Measurements from ENCODE around the gene PARP12.

PARP12 gene

DNA sequence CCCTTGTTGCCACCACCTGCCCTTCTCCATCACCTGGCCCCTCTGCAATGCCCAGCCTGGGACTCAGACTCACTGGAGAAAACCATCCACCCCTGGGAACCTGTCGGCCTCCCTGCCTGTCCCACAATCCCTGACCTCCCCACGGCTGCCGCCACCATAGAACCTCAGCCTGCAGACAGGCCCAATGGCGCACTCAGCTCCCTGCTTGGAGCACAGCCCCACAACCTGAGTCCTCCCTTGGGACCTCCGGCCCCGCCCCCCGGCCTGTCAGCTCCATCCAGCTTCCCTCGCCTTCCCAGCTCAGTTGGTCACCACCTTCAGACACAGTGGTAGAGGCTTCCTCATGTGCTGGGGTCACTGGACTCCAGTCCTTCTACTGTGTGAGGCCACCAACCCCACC is 41.1 kb downstream of the PARP12 start:
- TF ChIP-seq, protein P1, sequence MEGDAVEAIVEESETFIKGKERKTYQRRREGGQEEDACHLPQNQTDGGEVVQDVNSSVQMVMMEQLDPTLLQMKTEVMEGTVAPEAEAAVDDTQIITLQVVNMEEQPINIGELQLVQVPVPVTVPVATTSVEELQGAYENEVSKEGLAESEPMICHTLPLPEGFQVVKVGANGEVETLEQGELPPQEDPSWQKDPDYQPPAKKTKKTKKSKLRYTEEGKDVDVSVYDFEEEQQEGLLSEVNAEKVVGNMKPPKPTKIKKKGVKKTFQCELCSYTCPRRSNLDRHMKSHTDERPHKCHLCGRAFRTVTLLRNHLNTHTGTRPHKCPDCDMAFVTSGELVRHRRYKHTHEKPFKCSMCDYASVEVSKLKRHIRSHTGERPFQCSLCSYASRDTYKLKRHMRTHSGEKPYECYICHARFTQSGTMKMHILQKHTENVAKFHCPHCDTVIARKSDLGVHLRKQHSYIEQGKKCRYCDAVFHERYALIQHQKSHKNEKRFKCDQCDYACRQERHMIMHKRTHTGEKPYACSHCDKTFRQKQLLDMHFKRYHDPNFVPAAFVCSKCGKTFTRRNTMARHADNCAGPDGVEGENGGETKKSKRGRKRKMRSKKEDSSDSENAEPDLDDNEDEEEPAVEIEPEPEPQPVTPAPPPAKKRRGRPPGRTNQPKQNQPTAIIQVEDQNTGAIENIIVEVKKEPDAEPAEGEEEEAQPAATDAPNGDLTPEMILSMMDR (conservative IDR thresholded peaks at IDR 0.05; ENCODE audit: low read depth, low read length) = no peak
- no peak for DNase-seq (ENCODE audit: low read depth)
- no peak overlapping the region for H3K4me3 ChIP-seq (ENCODE audit: low read depth, low read length)

DNA sequence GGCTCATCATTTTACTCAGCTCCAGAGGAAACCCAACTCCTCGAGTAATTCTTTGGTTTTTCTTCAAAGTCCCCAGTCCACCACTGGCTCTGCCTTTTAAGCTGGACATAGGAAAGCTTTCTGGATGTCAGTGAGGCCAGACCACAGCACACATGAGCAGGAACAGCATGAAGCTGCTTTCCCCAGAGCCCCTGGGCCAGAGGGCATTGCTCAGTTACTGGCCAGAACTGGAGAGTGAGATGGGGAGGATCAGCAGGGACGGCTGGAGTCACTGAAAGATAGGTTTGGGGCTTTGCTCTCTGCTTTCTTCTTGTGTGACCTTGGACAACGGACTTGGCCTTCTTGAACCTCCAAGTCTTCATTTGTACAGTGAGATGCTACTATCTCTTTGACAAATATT is 43.1 kb downstream of the PARP12 start:
- TF ChIP-seq, protein P1 (conservative IDR thresholded peaks at IDR 0.05; ENCODE audit: low read depth, low read length) = no peak
- DNase-seq (ENCODE audit: low read depth) = no peak
- H3K4me3 ChIP-seq (ENCODE audit: low read depth, low read length) = no peak overlapping the region

DNA sequence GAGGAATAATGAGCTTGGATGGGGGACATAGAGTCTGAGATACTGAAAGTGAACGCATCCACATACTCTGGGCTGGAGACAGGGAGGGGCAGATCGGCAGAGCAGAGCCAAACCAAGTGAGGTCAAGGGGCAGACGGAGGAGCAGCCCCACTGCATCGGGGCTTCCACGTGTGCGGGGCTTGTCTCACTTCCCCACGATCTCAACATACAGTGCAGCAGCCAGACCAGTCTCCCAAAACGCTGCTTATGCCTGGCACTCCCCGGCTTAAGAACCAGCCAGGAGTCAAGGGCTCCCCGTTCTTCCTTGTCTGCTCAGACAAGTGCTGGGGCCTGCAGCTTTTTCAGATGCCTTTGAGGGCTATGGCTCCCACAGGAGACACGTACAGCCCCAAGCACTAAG is 43.6 kb downstream of the PARP12 start:
- no peak for DNase-seq (ENCODE audit: low read depth)
- no peak overlapping the region for H3K4me3 ChIP-seq (ENCODE audit: low read depth, low read length)
- TF ChIP-seq, protein P1 (conservative IDR thresholded peaks at IDR 0.05; ENCODE audit: low read depth, low read length) = no peak

DNA sequence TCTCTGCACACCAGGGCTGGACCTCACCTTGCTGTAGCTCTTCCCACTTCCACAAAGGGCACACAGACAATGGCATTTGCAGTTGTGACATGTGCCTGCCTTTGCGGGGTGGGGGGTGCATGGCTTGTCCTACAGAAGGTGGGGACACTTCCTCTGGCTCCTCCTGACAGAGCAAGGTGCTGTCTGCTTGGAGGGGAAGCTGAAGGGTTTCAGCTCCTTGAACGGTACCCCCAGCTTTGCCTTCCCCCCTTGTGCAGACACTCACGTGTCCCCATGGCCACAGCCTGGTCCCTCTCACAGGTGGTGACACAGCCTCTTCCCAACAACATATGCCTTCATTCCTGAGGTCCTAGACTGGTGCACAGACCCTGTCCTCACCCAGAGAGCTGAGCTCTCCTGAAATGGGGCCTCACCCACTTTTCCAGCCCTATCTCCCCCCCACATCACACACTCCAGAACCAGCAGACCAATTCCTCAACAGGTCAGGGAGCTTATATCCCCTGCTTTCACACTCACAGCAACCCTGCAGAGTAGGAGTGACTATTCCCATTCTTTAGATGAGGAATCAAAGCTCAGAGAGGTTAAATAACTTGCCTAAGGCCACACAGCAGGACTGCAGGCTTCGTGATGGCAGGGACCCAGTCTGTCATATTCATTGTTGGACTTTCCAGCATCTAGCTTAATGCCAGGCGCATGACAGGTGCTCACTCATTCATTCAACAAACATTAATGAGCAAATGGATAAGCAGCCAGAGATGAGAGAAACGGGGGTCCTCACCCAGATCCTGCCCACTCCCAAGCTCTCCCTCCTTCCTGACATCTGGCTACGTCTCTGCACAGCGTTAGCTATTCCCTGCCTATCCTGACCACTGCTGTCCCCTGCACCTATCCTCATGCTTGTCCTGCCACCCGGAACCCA is 44.4 kb downstream of the PARP12 start:
- no peak overlapping the region for H3K4me3 ChIP-seq (ENCODE audit: low read depth, low read length)
- TF ChIP-seq, protein P1 (conservative IDR thresholded peaks at IDR 0.05; ENCODE audit: low read depth, low read length) = no peak
- DNase-seq (ENCODE audit: low read depth) = no peak

DNA sequence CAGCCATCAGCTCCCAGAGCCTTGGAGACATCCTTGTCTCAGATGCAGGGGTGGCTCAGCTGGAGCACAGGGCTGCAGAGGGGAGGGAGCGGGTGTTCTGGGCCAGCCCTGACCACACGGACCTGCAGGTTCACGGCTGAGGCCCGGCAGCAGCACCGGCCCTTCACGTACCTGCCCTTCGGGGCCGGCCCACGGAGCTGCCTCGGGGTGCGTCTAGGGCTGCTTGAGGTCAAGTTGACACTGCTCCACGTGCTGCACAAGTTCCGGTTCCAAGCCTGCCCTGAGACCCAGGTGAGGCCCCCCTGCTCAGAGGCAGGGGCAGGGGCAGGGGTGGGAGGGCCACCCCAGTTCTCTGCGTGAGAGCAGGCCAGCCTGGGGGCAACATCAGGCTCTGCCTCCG is 45.2 kb downstream of the PARP12 start:
- no peak for DNase-seq (ENCODE audit: low read depth)
- TF ChIP-seq, protein P1 (conservative IDR thresholded peaks at IDR 0.05; ENCODE audit: low read depth, low read length) = no peak
- no peak overlapping the region for H3K4me3 ChIP-seq (ENCODE audit: low read depth, low read length)

DNA sequence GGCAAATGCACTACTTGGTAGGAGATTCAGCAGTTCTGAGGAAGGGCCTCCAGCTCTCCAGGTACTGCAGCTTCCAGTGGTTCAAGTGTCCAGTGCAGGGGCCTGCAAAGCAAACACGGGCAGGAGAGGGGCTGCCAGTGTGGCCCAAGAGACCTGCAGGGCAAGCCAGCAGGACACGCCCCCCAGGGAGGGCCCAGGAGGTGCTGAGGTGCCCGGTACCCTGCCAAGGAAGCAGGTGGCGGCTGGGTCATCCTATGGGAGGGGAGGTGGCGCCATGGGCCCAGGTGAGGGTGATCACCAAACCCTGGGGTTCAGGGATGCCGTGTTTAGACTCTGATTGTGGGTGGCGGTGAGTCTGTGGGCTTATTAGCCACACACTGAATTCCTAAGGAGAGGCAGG is 45.7 kb downstream of the PARP12 start:
- DNase-seq (ENCODE audit: low read depth) = no peak
- no peak overlapping the region for H3K4me3 ChIP-seq (ENCODE audit: low read depth, low read length)
- TF ChIP-seq, protein P1 (conservative IDR thresholded peaks at IDR 0.05; ENCODE audit: low read depth, low read length) = no peak

DNA sequence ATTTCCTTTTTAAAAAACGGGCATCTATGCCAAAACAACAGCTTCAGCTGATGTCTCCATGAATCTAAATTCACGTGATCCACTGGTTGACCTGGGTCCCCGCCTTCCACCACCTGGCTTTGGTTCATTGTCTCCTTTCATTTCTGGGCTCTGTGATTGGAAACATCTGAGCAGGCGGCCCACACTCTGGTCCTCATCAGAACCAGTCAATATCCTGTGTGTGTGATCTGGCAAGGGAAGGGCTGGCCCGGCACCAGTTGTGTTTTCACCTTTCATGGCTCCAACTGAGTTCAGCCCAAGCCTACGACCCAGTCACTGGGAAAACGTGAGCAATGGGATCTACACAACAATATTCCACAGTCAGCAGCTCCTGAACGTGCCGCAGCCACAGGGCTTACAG is 46.2 kb downstream of the PARP12 start:
- H3K4me3 ChIP-seq (ENCODE audit: low read depth, low read length) = no peak overlapping the region
- TF ChIP-seq, protein P1 (conservative IDR thresholded peaks at IDR 0.05; ENCODE audit: low read depth, low read length) = no peak
- no peak for DNase-seq (ENCODE audit: low read depth)

Data from choroid plexus epithelial cell (primary cell).